22Rv1 (cell line): Measurements from ENCODE around the gene CUX1.

ENCODE experiments used
- ZFX ChIP-seq: fragments of 450-650 bp; IDR thresholded peaks from 2 replicates; pipeline ENCODE4 v1.6.1; 2017; ENCODE audit warnings: antibody characterized with exemption, borderline replicate concordance
- TF ChIP-seq, protein P1 (sequence below): fragments of 450-650 bp; IDR thresholded peaks from 2 replicates; pipeline ENCODE4 v1.5.1; 2017; ENCODE audit warnings: mild to moderate bottlenecking

- TF ChIP-seq, protein P1, sequence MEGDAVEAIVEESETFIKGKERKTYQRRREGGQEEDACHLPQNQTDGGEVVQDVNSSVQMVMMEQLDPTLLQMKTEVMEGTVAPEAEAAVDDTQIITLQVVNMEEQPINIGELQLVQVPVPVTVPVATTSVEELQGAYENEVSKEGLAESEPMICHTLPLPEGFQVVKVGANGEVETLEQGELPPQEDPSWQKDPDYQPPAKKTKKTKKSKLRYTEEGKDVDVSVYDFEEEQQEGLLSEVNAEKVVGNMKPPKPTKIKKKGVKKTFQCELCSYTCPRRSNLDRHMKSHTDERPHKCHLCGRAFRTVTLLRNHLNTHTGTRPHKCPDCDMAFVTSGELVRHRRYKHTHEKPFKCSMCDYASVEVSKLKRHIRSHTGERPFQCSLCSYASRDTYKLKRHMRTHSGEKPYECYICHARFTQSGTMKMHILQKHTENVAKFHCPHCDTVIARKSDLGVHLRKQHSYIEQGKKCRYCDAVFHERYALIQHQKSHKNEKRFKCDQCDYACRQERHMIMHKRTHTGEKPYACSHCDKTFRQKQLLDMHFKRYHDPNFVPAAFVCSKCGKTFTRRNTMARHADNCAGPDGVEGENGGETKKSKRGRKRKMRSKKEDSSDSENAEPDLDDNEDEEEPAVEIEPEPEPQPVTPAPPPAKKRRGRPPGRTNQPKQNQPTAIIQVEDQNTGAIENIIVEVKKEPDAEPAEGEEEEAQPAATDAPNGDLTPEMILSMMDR = no peak
- no peak for TF ChIP-seq ZFX
Measured at GRCh38 chr7:101934618-101935017, 117.2 kb downstream of the CUX1 start.
